IMR-90 (cell line): ENCODE results near the gene RNF6. TPM values are rescaled to one million over a fixed set of nuclear protein-coding genes. Genes with fewer than 3 reads are reported as not detected.

Source experiments
- ATAC-seq: fragments of 200-7000 bp; cut with Tn5 transposase; 2 replicates; pipeline ENCODE4 v1.9.1; 2020; ENCODE audit warnings: low read depth, mild to moderate bottlenecking, moderate library complexity
- BruUV-seq: library from RNA; stranded (reverse); fragments of 400-500 nt; replicated peaks from 2 replicates; lab custom pipeline; 2021; lab: Mats Ljungman, UMichigan
- CTCF ChIA-PET: fragments of 300-600 bp; formaldehyde crosslinking; extraction: SDS; loops from one replicate; lab custom pipeline; 2021; ENCODE audit warnings: antibody characterized with exemption; lab: Yijun Ruan, JAX
- POLR2A ChIA-PET: fragments of 300-600 bp; sonication (Branson Sonifier 250); formaldehyde crosslinking; loops from one replicate; lab custom pipeline; 2022; ENCODE audit warnings: antibody characterized with exemption; ENCODE audit not compliant: unreplicated experiment; lab: Charles Lee
- DNase-seq: peaks from one replicate; pipeline ENCODE4 v3.0.0; 2013
- H2AFZ ChIP-seq: replicated peaks from 2 replicates; pipeline ENCODE3; 2013; ENCODE audit warnings: low read length, mild to moderate bottlenecking; ENCODE audit not compliant: poor library complexity
- H2AK5ac ChIP-seq: 2 replicates; pipeline ENCODE4 v1.6.1; 2013; ENCODE audit warnings: low read depth, low read length, inconsistent platforms
- H2AK9ac ChIP-seq: replicated peaks from 2 replicates; pipeline ENCODE3; 2013; ENCODE audit warnings: mild to moderate bottlenecking, low read depth, low read length, moderate library complexity; ENCODE audit not compliant: poor library complexity
- H2BK120ac ChIP-seq: 2 replicates; pipeline ENCODE4 v1.6.1; 2013; ENCODE audit warnings: low read depth, low read length, inconsistent platforms
- H2BK15ac ChIP-seq: 3 replicates; pipeline ENCODE4 v1.6.1; 2013; ENCODE audit warnings: low read depth, low read length, inconsistent platforms
- H2BK20ac ChIP-seq: 2 replicates; pipeline ENCODE4 v1.6.1; 2013; ENCODE audit warnings: low read depth, mild to moderate bottlenecking, inconsistent platforms, low read length, moderate library complexity
- H2BK5ac ChIP-seq: 2 replicates; pipeline ENCODE4 v1.6.1; 2013; ENCODE audit warnings: mild to moderate bottlenecking, low read depth, low read length, inconsistent platforms; ENCODE audit not compliant: poor library complexity, severe bottlenecking
- H3K14ac ChIP-seq: replicated peaks from 2 replicates; pipeline ENCODE4 v1.6.1; 2013; ENCODE audit warnings: low read depth, low read length, inconsistent platforms
- H3K18ac ChIP-seq: 2 replicates; pipeline ENCODE4 v1.6.1; 2013; ENCODE audit warnings: low read depth, low read length, control low read depth
- H3K23ac ChIP-seq: 2 replicates; pipeline ENCODE4 v1.6.1; 2013; ENCODE audit warnings: low read depth, low read length, inconsistent platforms
- H3K27ac ChIP-seq: 2 replicates; pipeline ENCODE4 v1.5.1; 2013; ENCODE audit warnings: mild to moderate bottlenecking, control low read depth, low read length; ENCODE audit not compliant: insufficient read depth
- H3K27me3 ChIP-seq: 2 replicates; pipeline ENCODE4 v1.6.1; 2013; ENCODE audit warnings: low read length; ENCODE audit not compliant: control insufficient read depth, insufficient read depth
- H3K36me3 ChIP-seq: 2 replicates; pipeline ENCODE4 v1.6.1; 2013; ENCODE audit warnings: low read length, mixed read lengths; ENCODE audit not compliant: control insufficient read depth, insufficient read depth
- H3K4ac ChIP-seq: 2 replicates; pipeline ENCODE4 v1.6.1; 2013; ENCODE audit warnings: low read depth, low read length, inconsistent platforms
- H3K4me1 ChIP-seq: 2 replicates; pipeline ENCODE4 v1.6.1; 2013; ENCODE audit warnings: low read length, mixed read lengths; ENCODE audit not compliant: control insufficient read depth, insufficient read depth
- H3K4me2 ChIP-seq: 2 replicates; pipeline ENCODE4 v1.6.1; 2013; ENCODE audit warnings: low read depth, mild to moderate bottlenecking, control low read depth, low read length, moderate library complexity
- H3K4me3 ChIP-seq: 2 replicates; pipeline ENCODE4 v1.5.1; 2013; ENCODE audit warnings: low read depth, mild to moderate bottlenecking, control low read depth, low read length, moderate library complexity; ENCODE audit not compliant: insufficient read depth
- H3K56ac ChIP-seq: 2 replicates; pipeline ENCODE4 v1.6.1; 2013; ENCODE audit warnings: low read length, inconsistent platforms; ENCODE audit not compliant: insufficient read depth; ENCODE audit errors: extremely low read depth
- H3K79me1 ChIP-seq, 2 experiments: 2 replicates each; pipeline ENCODE4 v1.6.1; 2013; ENCODE audit warnings: low read length in 2 of 2, inconsistent platforms in 1 of 2, low read depth in 1 of 2
- H3K9ac ChIP-seq: 2 replicates; pipeline ENCODE4 v1.6.1; 2013; ENCODE audit warnings: low read depth, low read length, control low read depth
- H3K9me1 ChIP-seq: 2 replicates; pipeline ENCODE4 v1.6.1; 2013; ENCODE audit warnings: low read length, inconsistent platforms; ENCODE audit not compliant: insufficient read depth
- H3K9me3 ChIP-seq: 2 replicates; pipeline ENCODE4 v1.6.1; 2013; ENCODE audit warnings: low read length; ENCODE audit not compliant: control insufficient read depth, insufficient read depth
- H4K20me1 ChIP-seq: 2 replicates; pipeline ENCODE4 v1.6.1; 2013; ENCODE audit warnings: low read length, inconsistent platforms; ENCODE audit not compliant: insufficient read depth
- H4K5ac ChIP-seq: 2 replicates; pipeline ENCODE4 v1.6.1; 2013; ENCODE audit warnings: mild to moderate bottlenecking, low read depth, low read length, control low read depth
- H4K8ac ChIP-seq, 2 experiments: 2 replicates each; pipeline ENCODE4 v1.6.1; 2013; ENCODE audit warnings: low read depth in 2 of 2, low read length in 2 of 2, control low read depth in 1 of 2, inconsistent platforms in 1 of 2
- H4K91ac ChIP-seq: 2 replicates; pipeline ENCODE4 v1.6.1; 2013; ENCODE audit warnings: low read depth, low read length, inconsistent platforms; ENCODE audit not compliant: insufficient read depth
- CEBPB ChIP-seq: IDR thresholded peaks from 2 replicates; pipeline ENCODE4 v1.6.1; 2012; ENCODE audit warnings: low read depth, low read length, improper control_type of control experiment
- CTCF ChIP-seq: conservative IDR thresholded peaks from 2 replicates; pipeline ENCODE4 v1.5.1; 2012; ENCODE audit warnings: mild to moderate bottlenecking, low read depth, low read length, improper control_type of control experiment
- ELK1 ChIP-seq: fragments of 150-350 bp; IDR thresholded peaks from 2 replicates; pipeline ENCODE4 v1.6.1; 2016; ENCODE audit warnings: low read depth, mild to moderate bottlenecking, low read length, moderate library complexity, borderline replicate concordance
- RAD21 ChIP-seq: IDR thresholded peaks from 2 replicates; pipeline ENCODE4 v1.6.1; 2012; ENCODE audit warnings: low read length, improper control_type of control experiment
- SMC3 ChIP-seq: fragments of 150-350 bp; IDR thresholded peaks from 2 replicates; pipeline ENCODE4 v1.6.1; 2016; ENCODE audit warnings: low read depth, mild to moderate bottlenecking, antibody characterized with exemption, low read length, moderate library complexity
- WGBS, 2 experiments: methylation state at CpG; one replicate each; pipeline versions ENCODE4 v1.1.5 to v1.1.7; 2013; ENCODE audit warnings: missing lambda C conversion rate in 2 of 2; ENCODE audit not compliant: insufficient read length in 1 of 2; ENCODE audit errors: extremely low coverage in 2 of 2; 5-methylcytosine and 5-hydroxymethylcytosine counted together
- dilution Hi-C: fragments of 300-500 bp; cut with HindIII; formaldehyde crosslinking; loops from one replicate; pipeline ENCODE4 v1.14.3; 2018; ENCODE audit warnings: low sequenced_read_pairs; ENCODE audit not compliant: unreplicated experiment
- in situ Hi-C: fragments of 300-500 bp; cut with MboI; formaldehyde crosslinking; loops from 3 replicates; pipeline ENCODE4 v1.14.3; 2019; ENCODE audit warnings: low sequenced_read_pairs, inconsistent platforms, mixed read lengths
- intact Hi-C: fragments of 100-400 bp; cut with micrococcal nuclease; formaldehyde crosslinking; loops from 2 replicates; pipeline ENCODE4 v1.10.0; 2022
- polyA plus RNA-seq, 3 experiments: library from polyadenylated mRNA; depleted of rRNA; stranded (reverse); fragments of >200 nt; gene quantifications; 2 replicates each; pipeline ENCODE4 v1.2.3, GENCODE V29; 2012; ENCODE audit warnings: low replicate concordance in 1 of 3
- total RNA-seq: library from RNA; depleted of rRNA; stranded (reverse); fragments of >200 nt; gene quantifications from 2 replicates; pipeline ENCODE4 v1.2.3, GENCODE V29; 2012

The RNF6 gene
- total and polyA plus RNA-seq, 2 of the 4 experiments (the other 2 are of a cell fraction) = 22.9 to 33.3 TPM

- no peak overlapping the region for H2AFZ ChIP-seq
- in situ Hi-C loops (no loop called here), dilution Hi-C loops (no loop called here), intact Hi-C loops (loop anchor here (5.0 to 10.0 kb wide), 2 partner anchors 112 to 239 kb away; no protein-coding TSS in a partner anchor)
- no peak for TF ChIP-seq ELK1
- peak; percentile 31; the same call in 1 of the 2 replicates for TF ChIP-seq CTCF
- no peak for TF ChIP-seq CEBPB
- TF ChIP-seq RAD21 = peak; percentile 10; the same call in 1 of the 2 replicates
- TF ChIP-seq SMC3 = peak; percentile 6; the same call in 1 of the 2 replicates
- WGBS, 2 experiments = 80% methylated on average over 2 of the region's 10 CpGs; no CpG with 5 or more reads in 1 of the 2 experiments
- BruUV-seq = no TSS peak
- H2AK9ac ChIP-seq = no peak overlapping the region
- no peak overlapping the region; the same call in 1 of the 2 replicates for H3K4me3 ChIP-seq
- no peak overlapping the region for H3K27ac ChIP-seq
- H3K79me1 ChIP-seq = peaks cover 3 to 27% of the 10 kb centered on the region in 2 experiments; a peak in 3 of 4 replicates
- no peak overlapping the region for H2AK5ac ChIP-seq
- no peak overlapping the region for H3K18ac ChIP-seq
- peak overlapping the region; percentile 99 for H3K4me2 ChIP-seq
- no peak overlapping the region for H2BK20ac ChIP-seq
- H2BK5ac ChIP-seq = no peak overlapping the region
- no peak overlapping the region for H3K14ac ChIP-seq
- no peaks in the 10 kb centered on the region for H3K4me1 ChIP-seq
- H3K9ac ChIP-seq = peak overlapping the region; percentile 91; the same call in 1 of the 2 replicates
- no peak overlapping the region for H2BK120ac ChIP-seq
- H4K20me1 ChIP-seq = peaks cover 30% of the 10 kb centered on the region
- DNase-seq = peak; percentile 4
- H4K91ac ChIP-seq = no peak overlapping the region
- ATAC-seq = no peak
- H3K23ac ChIP-seq = no peak overlapping the region
- peaks cover 5% of the 10 kb centered on the region; the same call in 1 of the 2 replicates for H3K9me1 ChIP-seq
- H3K36me3 ChIP-seq = no peaks in the 10 kb centered on the region
- POLR2A ChIA-PET = no interaction called here
- no peak overlapping the region for H3K4ac ChIP-seq
- H3K9me3 ChIP-seq = no peaks in the 10 kb centered on the region
- H3K27me3 ChIP-seq = no peaks in the 10 kb centered on the region
- CTCF ChIA-PET = interaction anchor here (0.8 to 1.4 kb wide), 2 partner anchors 18 to 155 kb away, joined by 3 to 4 read pairs; no protein-coding TSS in a partner anchor
- H4K5ac ChIP-seq = no peak overlapping the region
- no peak overlapping the region for H3K56ac ChIP-seq
- H2BK15ac ChIP-seq = no peak overlapping the region
- no peak overlapping the region for H4K8ac ChIP-seq
Measured at GRCh38 chr13:26255691-26256277, 33.7 kb upstream of the RNF6 start.
